NT2/D1 (cell line): ENCODE data around the gene TSPOAP1.

Source experiments
- DNase-seq: peaks from one replicate; pipeline ENCODE4 v3.0.0-alpha.2; 2011; ENCODE audit warnings: low read depth, low spot score
- H3K27me3 ChIP-seq: 2 replicates; pipeline ENCODE4 v1.6.0; 2011; ENCODE audit warnings: mild to moderate bottlenecking; ENCODE audit not compliant: insufficient read length, insufficient read depth
- H3K36me3 ChIP-seq: 2 replicates; pipeline ENCODE4 v1.6.1; 2011; ENCODE audit warnings: mild to moderate bottlenecking, low read length, mixed read lengths; ENCODE audit not compliant: insufficient read depth, insufficient read length
- H3K4me1 ChIP-seq: 2 replicates; pipeline ENCODE4 v1.5.1; 2011; ENCODE audit not compliant: insufficient read depth, insufficient read length
- H3K4me3 ChIP-seq: 2 replicates; pipeline ENCODE4 v1.5.1; 2011; ENCODE audit warnings: low read depth; ENCODE audit not compliant: insufficient read length
- H3K9ac ChIP-seq: 2 replicates; pipeline ENCODE4 v1.6.0; 2011; ENCODE audit warnings: low read depth; ENCODE audit not compliant: insufficient read length
- H3K9me3 ChIP-seq: 2 replicates; pipeline ENCODE4 v1.5.1; 2011; ENCODE audit warnings: mild to moderate bottlenecking, low read length; ENCODE audit not compliant: insufficient read depth
- SUZ12 ChIP-seq: IDR thresholded peaks from 2 replicates; pipeline ENCODE4 v1.6.1; 2011; ENCODE audit not compliant: insufficient read length, insufficient read depth; ENCODE audit errors: extremely low read depth
- YY1 ChIP-seq: IDR thresholded peaks from 2 replicates; pipeline ENCODE4 v1.6.1; 2011; ENCODE audit not compliant: insufficient read length, insufficient read depth
- ZNF274 ChIP-seq: IDR thresholded peaks from 2 replicates; pipeline ENCODE4 v1.6.1; 2011; ENCODE audit warnings: mild to moderate bottlenecking, low read depth, low read length

TSPOAP1 gene

GRCh38 chr17:58264407-58265103, 64.0 kb downstream of the TSPOAP1 start:
- Histone ChIP-seq H3K27me3 (peaks cover 3% of the 10 kb centered on the region), H3K4me3 (no peak overlapping the region), H3K4me1 (no peaks in the 10 kb centered on the region), H3K9me3 (no peaks in the 10 kb centered on the region), H3K36me3 (no peaks in the 10 kb centered on the region), H3K9ac (no peak overlapping the region)
- no peak for DNase-seq
- TF ChIP-seq SUZ12 (no peak), ZNF274 (no peak), YY1 (no peak)

GRCh38 chr17:58263773-58264172, 64.8 kb downstream of the TSPOAP1 start:
- peaks cover 3% of the 10 kb centered on the region for H3K27me3 ChIP-seq
- no peak overlapping the region for H3K9ac ChIP-seq
- no peaks in the 10 kb centered on the region for H3K4me1 ChIP-seq
- TF ChIP-seq YY1 (no peak), SUZ12 (no peak), ZNF274 (no peak)
- no peaks in the 10 kb centered on the region for H3K9me3 ChIP-seq
- H3K4me3 ChIP-seq = no peak overlapping the region
- no peaks in the 10 kb centered on the region for H3K36me3 ChIP-seq
- no peak for DNase-seq

GRCh38 chr17:58262149-58262548, 66.4 kb downstream of the TSPOAP1 start:
- no peak for DNase-seq
- no peak overlapping the region for H3K4me3 ChIP-seq
- H3K9me3 ChIP-seq = no peaks in the 10 kb centered on the region
- no peak for TF ChIP-seq ZNF274
- no peak for TF ChIP-seq SUZ12
- TF ChIP-seq YY1 = no peak
- peaks cover 3% of the 10 kb centered on the region for H3K27me3 ChIP-seq
- H3K9ac ChIP-seq = no peak overlapping the region
- H3K4me1 ChIP-seq = no peaks in the 10 kb centered on the region
- H3K36me3 ChIP-seq = no peaks in the 10 kb centered on the region

GRCh38 chr17:58254803-58255202, 73.8 kb downstream of the TSPOAP1 start:
- H3K9me3 ChIP-seq = peaks cover 10% of the 10 kb centered on the region; the same call in 1 of the 2 replicates
- H3K4me3 ChIP-seq = no peak overlapping the region
- no peaks in the 10 kb centered on the region for H3K36me3 ChIP-seq
- peaks cover 25% of the 10 kb centered on the region for H3K27me3 ChIP-seq
- no peak for TF ChIP-seq YY1
- no peak for TF ChIP-seq ZNF274
- no peak for TF ChIP-seq SUZ12
- DNase-seq = no peak
- no peak overlapping the region for H3K9ac ChIP-seq
- no peaks in the 10 kb centered on the region for H3K4me1 ChIP-seq

- TF ChIP-seq ZNF274 (no peak), YY1 (no peak), SUZ12 (no peak)
Measured at GRCh38 chr17:58253082-58253481, 75.5 kb downstream of the TSPOAP1 start.

GRCh38 chr17:58252141-58252540, 76.5 kb downstream of the TSPOAP1 start:
- H3K27me3 ChIP-seq = peaks cover 51% of the 10 kb centered on the region
- H3K4me1 ChIP-seq = peaks cover 4% of the 10 kb centered on the region
- H3K4me3 ChIP-seq = no peak overlapping the region
- H3K36me3 ChIP-seq = no peaks in the 10 kb centered on the region
- TF ChIP-seq YY1 (no peak), SUZ12 (no peak), ZNF274 (no peak)
- no peak for DNase-seq
- peaks cover 11% of the 10 kb centered on the region; the same call in 1 of the 2 replicates for H3K9me3 ChIP-seq
- H3K9ac ChIP-seq = no peak overlapping the region

More at GRCh38 chr17:58253082-58253481, 75.5 kb downstream of the TSPOAP1 start:
- Histone ChIP-seq H3K9me3 (peaks cover 11% of the 10 kb centered on the region; the same call in 1 of the 2 replicates), H3K4me3 (no peak overlapping the region), H3K27me3 (peaks cover 43% of the 10 kb centered on the region), H3K9ac (no peak overlapping the region), H3K4me1 (peaks cover 4% of the 10 kb centered on the region), H3K36me3 (no peaks in the 10 kb centered on the region)
- no peak for DNase-seq
